Parathyroid adenoma (tissue), 2 donors: ENCODE data around the gene CWF19L2.

Experiments used
- H2AFZ ChIP-seq: fragments of 300-600 bp; sonication (generic); one replicate; pipeline ENCODE4 v1.7.0; 2017; ENCODE audit warnings: antibody characterized with exemption, mild to moderate bottlenecking
- H3K27ac ChIP-seq: fragments of 300-600 bp; sonication (generic); one replicate; pipeline ENCODE4 v1.7.0; 2017
- H3K27me3 ChIP-seq: fragments of 300-600 bp; sonication (generic); one replicate; pipeline ENCODE4 v1.7.0; 2017; ENCODE audit warnings: low read length; ENCODE audit not compliant: control insufficient read depth, insufficient read depth
- H3K36me3 ChIP-seq: fragments of 300-600 bp; sonication (generic); one replicate; pipeline ENCODE4 v1.7.0; 2017; ENCODE audit warnings: low read length; ENCODE audit not compliant: control insufficient read depth, insufficient read depth
- H3K4me1 ChIP-seq: fragments of 300-600 bp; sonication (generic); one replicate; pipeline ENCODE4 v1.7.0; 2017; ENCODE audit warnings: control low read depth
- H3K4me2 ChIP-seq: fragments of 300-600 bp; sonication (generic); one replicate; pipeline ENCODE4 v1.7.0; 2017; ENCODE audit warnings: low read length
- H3K4me3 ChIP-seq: fragments of 300-600 bp; sonication (generic); one replicate; pipeline ENCODE4 v1.7.0; 2017; ENCODE audit warnings: low read depth, low read length
- H3K79me2 ChIP-seq: fragments of 300-600 bp; sonication (generic); one replicate; pipeline ENCODE4 v1.7.0; 2017; ENCODE audit warnings: control low read depth
- H3K9ac ChIP-seq: fragments of 300-600 bp; sonication (generic); one replicate; pipeline ENCODE4 v1.7.0; 2017; ENCODE audit warnings: mild to moderate bottlenecking
- H3K9me3 ChIP-seq: fragments of 300-600 bp; sonication (generic); one replicate; pipeline ENCODE4 v1.7.0; 2017; ENCODE audit warnings: low read length; ENCODE audit not compliant: control insufficient read depth
- TF ChIP-seq, protein P1 (sequence below): fragments of 300-600 bp; sonication (generic); IDR thresholded peaks from one replicate; pipeline ENCODE4 v1.7.0; 2017; ENCODE audit warnings: antibody characterized with exemption, mild to moderate bottlenecking
- donor health status: primary hyperparathyroidism.

Gene CWF19L2

DNA sequence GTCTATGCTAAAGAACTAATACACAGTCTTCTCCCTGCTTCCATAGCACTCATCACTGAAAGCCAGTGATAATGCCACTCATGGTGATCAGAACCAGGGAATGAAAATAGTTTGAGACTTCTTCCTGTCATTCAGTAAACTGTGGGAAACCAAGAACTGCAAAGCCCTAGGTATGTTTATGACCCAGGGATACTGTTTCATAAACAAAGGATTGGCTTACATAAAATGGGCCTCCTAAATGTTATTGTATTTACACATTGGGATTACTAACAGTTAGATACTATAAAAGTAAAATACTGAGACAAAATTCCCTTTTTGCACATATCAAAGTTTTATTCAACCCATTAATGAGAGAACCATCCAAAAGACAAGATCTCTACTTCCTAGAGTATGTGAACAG is 21.3 kb upstream of the CWF19L2 start:
- Histone ChIP-seq H3K4me3 (no peak overlapping the region), H3K9me3 (no peaks in the 10 kb centered on the region), H3K27ac (no peak overlapping the region), H3K4me2 (no peak overlapping the region), H3K4me1 (no peaks in the 10 kb centered on the region), H2AFZ (no peak overlapping the region), H3K27me3 (no peaks in the 10 kb centered on the region), H3K9ac (no peak overlapping the region), H3K79me2 (no peaks in the 10 kb centered on the region), H3K36me3 (no peaks in the 10 kb centered on the region)
- TF ChIP-seq, protein P1, sequence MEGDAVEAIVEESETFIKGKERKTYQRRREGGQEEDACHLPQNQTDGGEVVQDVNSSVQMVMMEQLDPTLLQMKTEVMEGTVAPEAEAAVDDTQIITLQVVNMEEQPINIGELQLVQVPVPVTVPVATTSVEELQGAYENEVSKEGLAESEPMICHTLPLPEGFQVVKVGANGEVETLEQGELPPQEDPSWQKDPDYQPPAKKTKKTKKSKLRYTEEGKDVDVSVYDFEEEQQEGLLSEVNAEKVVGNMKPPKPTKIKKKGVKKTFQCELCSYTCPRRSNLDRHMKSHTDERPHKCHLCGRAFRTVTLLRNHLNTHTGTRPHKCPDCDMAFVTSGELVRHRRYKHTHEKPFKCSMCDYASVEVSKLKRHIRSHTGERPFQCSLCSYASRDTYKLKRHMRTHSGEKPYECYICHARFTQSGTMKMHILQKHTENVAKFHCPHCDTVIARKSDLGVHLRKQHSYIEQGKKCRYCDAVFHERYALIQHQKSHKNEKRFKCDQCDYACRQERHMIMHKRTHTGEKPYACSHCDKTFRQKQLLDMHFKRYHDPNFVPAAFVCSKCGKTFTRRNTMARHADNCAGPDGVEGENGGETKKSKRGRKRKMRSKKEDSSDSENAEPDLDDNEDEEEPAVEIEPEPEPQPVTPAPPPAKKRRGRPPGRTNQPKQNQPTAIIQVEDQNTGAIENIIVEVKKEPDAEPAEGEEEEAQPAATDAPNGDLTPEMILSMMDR = no peak

DNA sequence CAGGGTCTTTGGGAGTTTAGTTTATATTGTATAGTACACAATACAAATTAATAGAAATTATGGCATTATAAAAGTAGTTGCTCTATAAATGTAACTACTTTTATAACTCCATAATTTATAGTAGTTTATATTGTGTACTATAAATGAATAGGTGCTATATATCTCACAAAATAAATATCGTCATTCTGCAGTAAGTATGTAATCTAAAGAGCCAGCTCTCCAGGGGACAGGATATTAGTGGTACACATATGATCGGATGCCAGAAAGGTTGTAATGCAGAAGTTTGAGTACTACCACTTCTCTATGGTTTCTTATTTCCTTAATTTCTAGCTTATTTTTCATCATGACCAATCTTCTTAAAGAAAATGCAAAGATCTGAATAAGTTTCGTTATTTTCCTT is 20.2 kb upstream of the CWF19L2 start:
- Histone ChIP-seq H3K27me3 (no peaks in the 10 kb centered on the region), H3K4me2 (no peak overlapping the region), H3K36me3 (no peaks in the 10 kb centered on the region), H3K4me3 (no peak overlapping the region), H3K9me3 (no peaks in the 10 kb centered on the region), H3K79me2 (no peaks in the 10 kb centered on the region), H2AFZ (no peak overlapping the region), H3K9ac (no peak overlapping the region), H3K27ac (no peak overlapping the region), H3K4me1 (no peaks in the 10 kb centered on the region)
- TF ChIP-seq, protein P1 = no peak

DNA sequence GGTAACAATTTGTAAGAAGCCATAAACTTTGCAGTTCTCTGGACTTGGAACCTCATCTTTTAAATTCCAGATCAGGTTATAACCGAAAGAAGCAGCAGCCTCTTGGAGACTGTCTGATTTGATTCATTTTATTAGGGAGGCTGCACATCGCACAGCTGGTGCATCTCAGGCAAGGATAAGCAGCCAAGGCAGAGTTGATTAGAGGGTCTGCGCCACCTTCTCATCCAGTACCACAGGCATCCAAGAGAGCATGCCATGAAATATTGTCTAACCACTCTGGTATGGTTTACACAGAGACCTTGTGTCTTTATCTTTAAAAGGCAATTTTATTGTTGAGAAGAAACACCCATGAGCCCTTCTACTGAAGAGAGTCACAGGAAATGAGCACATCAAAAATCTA is 16.2 kb upstream of the CWF19L2 start:
- Histone ChIP-seq H3K27me3 (no peaks in the 10 kb centered on the region), H3K27ac (no peak overlapping the region), H3K9me3 (no peaks in the 10 kb centered on the region), H3K4me2 (no peak overlapping the region), H3K4me3 (no peak overlapping the region), H3K4me1 (no peaks in the 10 kb centered on the region), H2AFZ (no peak overlapping the region), H3K9ac (no peak overlapping the region), H3K79me2 (no peaks in the 10 kb centered on the region), H3K36me3 (no peaks in the 10 kb centered on the region)
- TF ChIP-seq, protein P1 = no peak

DNA sequence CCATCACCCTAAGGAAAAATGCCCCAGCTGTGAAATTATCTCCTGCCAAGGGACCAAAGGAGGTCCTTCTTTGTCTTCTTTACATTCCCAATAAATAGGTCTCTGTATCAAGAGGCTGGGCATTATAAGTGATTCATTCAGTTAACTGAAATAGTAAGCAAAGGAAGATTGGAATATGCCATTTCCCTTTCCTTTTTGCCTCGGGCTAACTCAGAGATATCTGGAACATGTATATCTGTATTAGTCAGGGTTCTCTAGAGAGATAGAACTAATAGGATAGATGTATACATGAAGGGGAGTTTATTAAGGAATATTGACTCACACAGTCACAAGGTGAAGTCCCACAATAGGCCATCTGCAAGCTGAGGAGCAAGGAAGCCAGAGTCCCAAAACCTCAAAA is 15.3 kb upstream of the CWF19L2 start:
- Histone ChIP-seq H3K4me2 (no peak overlapping the region), H3K4me3 (no peak overlapping the region), H3K36me3 (no peaks in the 10 kb centered on the region), H3K79me2 (no peaks in the 10 kb centered on the region), H3K4me1 (no peaks in the 10 kb centered on the region), H3K9ac (no peak overlapping the region), H3K27ac (no peak overlapping the region), H3K9me3 (no peaks in the 10 kb centered on the region), H2AFZ (no peak overlapping the region), H3K27me3 (no peaks in the 10 kb centered on the region)
- TF ChIP-seq, protein P1 = no peak

DNA sequence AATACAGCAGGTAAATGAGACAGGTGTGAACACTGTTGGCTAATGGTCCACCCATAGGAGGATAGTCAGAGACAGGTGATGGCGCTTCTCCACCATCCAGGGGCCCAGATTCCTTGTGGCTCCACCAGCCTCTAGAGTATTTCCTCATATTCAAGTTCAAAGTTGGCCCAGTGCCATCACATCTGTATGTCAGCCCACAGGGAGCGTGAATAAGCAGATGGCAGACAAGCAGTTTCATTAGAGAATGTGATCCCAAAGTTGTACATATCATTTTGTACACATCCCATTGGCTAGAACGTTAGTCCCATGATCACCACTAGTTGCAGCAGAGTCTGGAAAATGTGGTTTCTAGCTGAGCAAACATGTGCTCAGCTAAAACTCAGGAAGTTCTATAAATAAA is 11.0 kb upstream of the CWF19L2 start:
- Histone ChIP-seq H3K79me2 (no peaks in the 10 kb centered on the region), H3K9me3 (no peaks in the 10 kb centered on the region), H3K27me3 (no peaks in the 10 kb centered on the region), H3K4me3 (no peak overlapping the region), H3K4me1 (no peaks in the 10 kb centered on the region), H3K9ac (no peak overlapping the region), H3K27ac (no peak overlapping the region), H3K4me2 (no peak overlapping the region), H2AFZ (no peak overlapping the region), H3K36me3 (no peaks in the 10 kb centered on the region)
- TF ChIP-seq, protein P1 = no peak
